Epithelial cell of prostate (primary cell): ENCODE measurements around the gene NCAPG2.
"Not testable (repeated sequence)": the region's sequence is repeated elsewhere in the genome, so short reads cannot be mapped to it uniquely, and the experiment has no call there.

Source experiments
- DNase-seq: peaks from one replicate; pipeline ENCODE4 v3.0.0-alpha.2; 2011; ENCODE audit warnings: low read depth, low spot score
- H3K27ac ChIP-seq: fragments of 450-650 bp; 2 replicates; pipeline ENCODE4 v1.5.1; 2017; ENCODE audit warnings: mild to moderate bottlenecking

Gene NCAPG2

DNA sequence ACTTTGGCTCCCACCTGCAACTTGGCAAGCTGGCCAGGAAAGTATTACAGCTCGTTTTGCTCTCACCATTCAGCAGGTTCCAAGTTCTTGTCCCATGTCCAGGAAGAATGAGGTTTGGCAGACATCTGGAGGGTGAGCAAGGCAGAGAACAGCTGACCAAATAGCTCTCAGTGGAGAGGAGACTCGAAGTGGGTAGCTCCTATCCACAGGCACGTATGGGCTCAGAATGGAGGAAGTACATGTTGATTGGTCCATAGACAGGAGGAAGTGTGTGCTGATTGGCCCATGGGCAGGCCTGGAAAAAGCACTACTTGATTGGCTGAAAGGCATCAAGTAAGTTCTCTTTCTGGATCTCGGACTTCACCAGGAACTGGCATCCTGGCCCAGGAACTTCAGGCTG lies 3.0 kb upstream of the NCAPG2 start:
- H3K27ac ChIP-seq = no peak overlapping the region
- no peak for DNase-seq

DNA sequence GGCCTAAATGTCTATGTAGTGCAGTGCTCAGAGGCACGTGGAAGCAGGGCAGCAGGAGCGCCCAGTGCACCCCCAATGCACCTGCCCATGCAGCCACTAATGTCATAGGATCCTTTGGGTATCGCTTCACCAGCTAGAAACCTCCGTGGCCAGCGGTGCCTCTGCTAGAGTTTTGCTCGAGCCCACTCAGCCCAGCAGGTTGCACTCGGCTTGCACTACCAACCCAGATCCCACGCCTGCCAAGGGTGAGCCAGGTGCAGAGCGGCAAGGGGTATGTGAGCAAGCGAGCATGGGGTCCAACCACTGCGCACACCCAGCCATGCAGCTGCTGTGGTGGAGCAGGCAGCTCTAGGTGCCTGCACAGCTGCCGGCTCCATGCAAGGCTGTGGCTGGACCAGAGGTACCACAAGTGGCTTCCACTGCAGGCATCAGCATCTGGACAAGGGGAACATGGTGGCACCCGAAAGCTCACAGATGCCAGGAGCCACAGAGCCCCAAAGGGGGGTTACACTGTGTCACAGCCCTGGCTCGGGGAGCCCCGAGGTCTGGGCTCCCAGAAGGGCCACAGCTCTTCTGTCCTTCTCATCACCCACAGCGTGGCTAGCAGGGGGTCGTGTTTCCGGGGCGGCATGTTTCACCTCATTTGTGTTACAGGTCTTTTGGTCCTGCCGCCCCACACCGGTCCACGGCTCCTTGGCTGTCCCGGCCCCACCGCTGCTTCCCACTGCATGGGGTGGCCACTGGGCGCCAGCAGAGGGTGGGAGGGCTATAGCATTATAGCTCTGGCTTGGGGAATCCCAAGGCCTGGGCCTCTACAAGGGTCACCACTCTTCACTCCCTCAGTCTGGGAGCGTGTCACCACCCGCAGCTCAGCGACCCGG lies 2.3 kb upstream of the NCAPG2 start:
- no peak overlapping the region for H3K27ac ChIP-seq
- DNase-seq = no peak

DNA sequence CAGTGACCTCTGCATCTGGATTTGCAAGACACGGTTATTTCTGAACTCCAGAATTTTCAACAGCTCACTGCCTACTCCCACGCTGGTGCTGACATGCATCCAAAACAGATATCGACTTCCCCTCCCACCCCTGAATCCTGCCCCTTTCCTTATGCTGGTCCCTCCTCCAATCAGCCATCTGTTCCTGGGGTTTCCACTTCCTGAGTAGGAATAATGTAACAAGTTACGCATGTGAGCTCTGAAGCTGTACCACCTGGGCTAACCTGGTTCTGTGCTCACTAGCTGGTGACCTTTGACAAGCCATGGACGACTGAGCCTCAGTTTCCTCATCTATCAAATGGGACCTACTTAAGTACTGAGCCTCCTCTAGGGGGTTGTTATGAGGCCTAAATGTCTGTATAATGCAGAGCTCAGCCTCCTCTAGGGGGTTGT lies 1.7 kb upstream of the NCAPG2 start:
- no peak overlapping the region for H3K27ac ChIP-seq
- no peak for DNase-seq

DNA sequence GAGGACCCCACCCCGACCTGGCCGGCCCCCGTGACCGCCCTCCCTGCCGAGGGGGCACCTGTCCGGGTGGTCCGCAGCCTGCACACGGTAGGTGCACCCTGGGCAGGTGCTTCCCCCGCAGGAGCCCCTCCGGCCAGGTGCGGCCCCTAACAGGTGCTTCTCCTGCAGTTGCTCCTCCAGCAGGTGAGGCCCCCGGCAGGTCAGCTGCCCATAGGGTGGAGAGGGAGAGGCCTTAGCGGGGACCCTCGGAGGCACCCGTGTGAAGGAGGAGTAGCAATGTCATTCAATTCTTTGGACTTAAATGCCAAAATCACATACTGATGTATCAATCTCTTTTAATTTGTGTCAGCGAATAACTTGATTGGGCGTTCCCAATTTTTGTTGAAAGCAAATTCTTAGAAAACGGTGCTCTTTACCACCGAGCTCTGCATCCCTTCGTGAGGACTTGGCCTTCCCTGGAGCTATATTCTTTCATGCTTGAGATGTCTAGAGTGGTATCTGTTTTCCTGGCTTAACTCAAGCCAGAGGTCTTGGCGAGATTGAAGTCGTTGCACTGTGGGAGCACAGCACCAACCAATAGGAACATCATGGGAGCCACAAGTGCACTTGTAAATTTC lies 738 bp upstream of the NCAPG2 start:
- peak overlapping the region; percentile 64 for H3K27ac ChIP-seq
- no peak for DNase-seq

DNA sequence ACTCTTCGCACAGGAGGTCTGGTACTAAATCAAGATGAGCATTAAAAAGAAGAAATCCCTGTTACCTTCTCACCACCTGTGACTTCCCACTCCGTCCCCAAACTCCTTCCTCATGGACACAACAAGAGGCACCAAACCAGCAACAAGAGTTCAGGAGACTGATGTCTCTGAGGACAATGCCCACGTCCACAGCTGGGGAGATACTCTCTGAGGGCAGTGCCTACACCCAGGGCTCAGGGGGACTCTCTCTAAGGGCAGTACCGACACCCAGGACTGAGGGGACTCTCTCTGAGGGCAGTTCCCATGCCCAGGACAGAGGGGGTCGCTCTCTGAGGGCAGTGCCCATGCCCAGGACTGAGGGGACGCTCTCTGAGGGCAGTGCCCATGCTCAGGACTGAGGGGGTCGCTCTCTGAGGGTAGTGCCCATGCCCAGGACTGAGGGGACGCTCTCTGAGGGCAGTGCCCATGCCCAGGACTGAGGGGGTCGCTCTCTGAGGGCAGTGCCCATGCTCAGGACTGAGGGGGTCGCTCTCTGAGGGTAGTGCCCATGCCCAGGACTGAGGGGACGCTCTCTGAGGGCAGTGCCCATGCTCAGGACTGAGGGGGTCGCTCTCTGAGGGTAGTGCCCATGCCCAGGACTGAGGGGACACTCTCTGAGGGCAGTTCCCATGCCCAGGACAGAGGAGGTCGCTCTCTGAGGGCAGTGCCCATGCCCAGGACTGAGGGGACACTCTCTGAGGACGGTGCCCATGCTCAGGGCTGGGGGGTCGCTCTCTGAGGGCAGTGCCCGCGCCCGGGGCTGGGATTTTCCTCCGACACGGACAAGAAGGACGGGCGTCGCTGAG lies 703 bp downstream of the NCAPG2 start:
- H3K27ac ChIP-seq, DNase-seq: not testable (repeated sequence)

DNA sequence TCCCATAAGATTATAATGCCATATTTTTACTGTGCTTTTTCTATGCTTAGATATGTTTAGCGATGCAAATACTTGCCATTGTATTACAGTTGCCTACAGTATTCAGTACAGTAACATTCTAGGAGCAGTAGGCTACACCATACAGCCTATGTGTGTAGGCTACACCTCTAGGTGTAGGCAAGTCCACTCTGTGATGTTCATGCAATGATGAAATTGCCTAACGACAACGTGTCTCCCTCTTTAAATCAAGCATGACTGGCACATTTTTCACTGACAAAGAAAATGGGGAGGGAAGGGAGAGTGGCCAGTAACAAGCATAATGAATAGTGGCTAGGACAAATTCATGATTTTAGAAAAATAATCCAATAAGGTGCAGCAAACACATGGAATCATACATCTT lies 1.7 kb downstream of the NCAPG2 start:
- DNase-seq = no peak
- no peak overlapping the region for H3K27ac ChIP-seq

DNA sequence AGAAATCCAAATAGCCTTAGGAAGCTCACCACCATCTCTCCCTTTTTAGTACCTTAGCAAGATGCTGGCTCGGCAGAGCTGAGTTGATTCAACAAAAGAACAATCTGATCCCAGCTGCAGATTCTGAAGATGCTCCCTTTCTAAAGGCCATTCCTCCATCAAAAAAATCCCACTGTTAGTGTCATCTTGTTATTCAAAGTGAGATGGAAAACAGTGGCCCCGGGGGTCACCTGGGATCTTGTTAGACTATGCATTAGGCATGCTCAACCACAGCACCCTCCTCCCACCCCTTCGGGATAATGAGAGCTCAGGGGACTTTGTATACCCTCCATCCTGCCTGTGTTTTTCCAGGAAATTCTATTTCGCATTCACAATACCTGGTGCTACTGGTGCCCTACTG lies 2.4 kb downstream of the NCAPG2 start:
- DNase-seq = no peak
- no peak overlapping the region for H3K27ac ChIP-seq

DNA sequence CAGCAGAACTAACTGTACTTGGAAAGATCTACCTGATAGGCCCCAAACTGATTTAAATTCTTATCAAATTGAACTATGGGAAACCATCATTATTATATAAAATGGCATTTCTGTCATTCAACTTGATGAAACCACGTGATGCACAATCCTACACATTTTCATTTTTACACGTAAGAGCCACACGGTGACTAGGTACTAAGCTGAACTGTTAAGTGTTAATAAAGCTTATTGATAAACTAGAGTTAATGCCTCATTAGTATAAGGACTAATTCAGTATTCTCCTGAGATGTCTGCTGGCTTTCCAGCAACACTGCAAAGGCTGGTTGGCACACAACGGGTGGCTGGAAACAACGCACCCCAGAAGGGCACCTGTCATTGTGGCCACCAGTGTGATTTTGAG lies 4.6 kb downstream of the NCAPG2 start:
- no peak overlapping the region for H3K27ac ChIP-seq
- no peak for DNase-seq

DNA sequence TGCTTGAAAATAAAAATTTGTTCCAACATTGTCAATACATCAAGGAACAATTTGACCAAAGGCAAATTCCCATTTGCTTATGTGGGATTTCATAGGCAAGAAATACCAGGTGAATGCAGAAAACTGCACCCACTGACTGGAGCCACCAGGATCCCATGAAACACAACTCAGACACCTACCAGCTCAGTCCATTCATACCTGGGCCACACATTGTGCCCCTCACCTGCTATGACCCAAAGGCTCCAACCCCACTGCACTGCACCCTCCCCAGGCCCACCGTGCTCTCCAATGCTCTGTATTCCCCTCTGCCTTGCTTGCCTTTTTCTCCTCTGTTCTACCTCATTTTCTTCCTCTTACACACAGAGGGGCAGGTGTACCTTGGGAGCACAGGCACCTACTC lies 5.3 kb downstream of the NCAPG2 start:
- no peak overlapping the region for H3K27ac ChIP-seq
- DNase-seq = no peak

DNA sequence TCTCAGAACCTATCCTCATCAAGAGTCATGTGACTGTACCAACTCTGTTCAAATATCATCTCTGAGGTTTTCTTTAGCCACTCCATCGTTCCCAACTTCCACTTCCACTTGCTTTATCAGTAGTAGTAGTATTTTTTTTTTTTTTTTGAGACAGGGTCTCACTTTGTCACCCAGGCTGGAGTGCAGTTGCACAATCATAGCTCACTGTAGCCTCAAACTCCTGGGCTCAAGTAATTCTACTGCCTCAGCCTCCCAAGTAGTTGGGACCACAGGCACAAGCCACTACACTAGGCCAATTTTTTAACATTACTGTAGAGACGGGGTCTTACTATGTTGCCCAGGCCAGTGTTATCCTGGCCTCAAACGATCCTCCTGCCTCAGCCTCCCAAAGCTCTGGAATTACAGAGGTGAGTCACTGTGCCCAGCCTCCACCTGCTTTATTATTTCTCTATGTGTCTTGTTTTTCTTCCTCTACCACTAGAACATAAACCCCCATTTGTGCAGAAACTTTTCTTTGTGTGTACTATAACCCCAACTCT lies 5.9 kb downstream of the NCAPG2 start:
- DNase-seq = no peak
- H3K27ac ChIP-seq = no peak overlapping the region

DNA sequence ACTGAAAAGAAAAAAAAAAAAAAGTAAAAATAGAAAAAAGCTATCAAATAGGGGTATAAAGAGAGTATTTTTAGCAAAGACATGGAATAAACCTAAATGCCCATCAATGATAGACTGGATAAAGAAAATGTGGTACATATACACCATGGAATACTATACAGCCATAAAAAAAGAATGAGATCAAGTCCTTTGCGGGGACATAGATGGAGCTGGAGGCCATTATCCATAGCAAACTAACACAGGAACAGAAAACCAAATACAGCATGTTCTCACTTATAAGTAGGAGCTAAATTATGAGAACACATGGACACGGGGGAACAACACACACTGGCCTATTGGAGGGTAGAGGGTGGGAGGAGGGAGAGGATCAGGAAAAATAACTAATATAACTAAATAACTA lies 7.0 kb downstream of the NCAPG2 start:
- not testable (repeated sequence) for H3K27ac ChIP-seq, DNase-seq

DNA sequence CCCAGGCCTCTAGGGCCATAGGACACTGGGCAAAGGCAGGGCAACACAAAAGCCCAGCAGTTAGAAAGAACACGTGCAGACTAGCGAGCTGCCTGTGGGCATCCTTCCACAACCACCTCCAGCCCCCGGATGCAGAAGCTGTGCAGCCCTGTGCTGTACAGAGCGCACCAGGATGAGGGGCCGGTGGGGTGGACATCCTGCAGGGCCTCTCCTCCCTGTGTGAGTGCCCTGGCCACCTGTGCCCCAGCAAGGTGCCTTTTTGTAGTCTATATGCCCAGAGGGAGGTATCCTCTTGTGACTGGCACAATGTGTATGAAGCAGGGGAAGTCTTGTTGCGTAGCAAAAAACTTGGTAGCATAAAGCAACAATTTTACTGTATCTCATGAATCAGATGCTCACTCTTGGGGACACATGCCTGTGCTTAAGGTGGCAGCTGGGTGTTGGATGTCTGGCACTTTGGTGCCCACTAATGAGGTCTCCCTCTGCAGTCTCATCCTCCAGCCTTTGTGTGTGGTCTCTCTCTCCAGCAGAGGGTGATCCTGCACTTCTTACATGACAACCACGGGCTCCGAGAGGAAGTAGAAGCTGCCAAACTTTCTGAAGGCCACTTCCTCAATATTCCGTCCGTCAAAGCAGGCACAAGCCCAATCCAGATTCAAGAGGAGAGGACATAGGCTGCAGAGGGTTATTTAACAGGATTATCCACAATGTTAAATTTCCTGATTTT lies 8.7 kb downstream of the NCAPG2 start:
- no peak overlapping the region for H3K27ac ChIP-seq
- peak; percentile 22 for DNase-seq

DNA sequence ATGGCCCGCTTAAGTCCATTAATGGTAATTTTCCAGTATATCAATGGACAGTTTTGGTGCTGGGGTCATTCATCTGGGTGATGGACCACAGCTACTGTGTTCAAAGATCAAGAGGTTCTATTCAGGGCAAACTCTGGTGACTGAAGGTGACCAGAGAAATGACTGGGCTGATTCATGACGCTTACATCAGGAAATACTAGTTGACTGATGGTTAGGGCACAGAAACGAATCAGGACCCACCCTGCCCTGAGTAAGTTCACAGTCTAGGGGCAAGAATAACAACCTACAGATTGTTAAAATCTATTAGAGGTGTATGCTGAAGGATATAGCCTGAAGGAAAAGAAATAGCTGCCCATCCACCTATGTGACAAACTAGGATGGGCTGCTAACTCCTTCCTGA lies 9.5 kb downstream of the NCAPG2 start:
- H3K27ac ChIP-seq = no peak overlapping the region
- DNase-seq = no peak

DNA sequence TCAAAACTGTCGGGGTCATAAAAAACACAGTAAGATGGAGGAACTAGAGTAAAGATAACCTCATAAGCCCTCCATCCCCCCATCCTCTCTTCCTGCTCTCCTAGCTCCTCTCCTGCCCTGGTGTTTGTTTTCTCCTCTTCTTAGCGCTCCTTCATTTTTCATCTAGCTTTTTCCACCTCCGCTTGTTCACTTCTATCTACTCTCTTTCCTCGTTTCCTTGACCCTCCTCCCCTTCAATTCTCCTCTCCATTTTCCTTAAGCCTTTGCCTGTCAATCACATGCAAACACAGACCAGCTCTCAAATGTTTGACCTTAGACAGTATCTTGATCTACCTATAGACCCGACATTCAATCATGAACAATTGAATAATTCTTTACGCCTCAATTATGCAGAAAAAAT lies 10.0 kb downstream of the NCAPG2 start:
- DNase-seq = no peak

DNA sequence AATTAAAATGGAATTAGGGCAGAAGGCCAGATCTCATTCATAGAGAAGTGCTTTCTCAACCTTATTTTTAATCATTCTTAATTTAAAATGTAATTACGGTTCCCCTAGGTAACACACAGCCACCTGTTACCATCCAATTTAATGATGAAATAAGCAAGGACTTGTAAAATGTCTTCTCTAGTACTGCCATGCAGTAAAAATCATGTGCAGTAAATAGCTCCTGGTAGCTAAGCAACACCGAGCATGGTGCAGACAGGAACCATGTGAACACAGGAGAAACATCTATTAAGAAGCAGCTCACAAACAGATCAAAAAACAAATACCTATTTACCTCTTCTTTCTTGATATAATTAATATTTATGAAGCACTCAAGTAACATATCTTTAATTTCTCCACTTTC lies 15.1 kb downstream of the NCAPG2 start:
- no peak overlapping the region for H3K27ac ChIP-seq
- no peak for DNase-seq

More for the DNA sequence above, 10.0 kb downstream of the NCAPG2 start:
- H3K27ac ChIP-seq = no peak overlapping the region

DNA sequence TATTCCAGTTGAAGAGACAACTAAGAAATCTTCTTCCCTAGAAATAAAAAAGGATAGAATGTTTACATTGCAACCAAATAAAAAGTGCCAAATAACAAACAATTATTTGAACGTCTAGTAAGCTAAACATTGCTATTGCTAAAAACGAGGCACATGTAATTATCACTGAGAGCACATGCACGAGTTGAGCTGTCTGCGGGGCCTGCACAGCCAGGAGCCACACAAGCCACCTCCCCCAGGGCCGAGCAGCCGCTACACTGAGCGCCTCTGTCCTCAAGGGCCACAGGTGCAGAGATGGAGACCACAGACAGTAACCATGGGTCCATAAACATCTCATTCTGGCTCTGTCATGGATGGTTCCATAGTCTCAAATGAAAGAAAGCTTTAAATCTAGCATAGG lies 17.2 kb downstream of the NCAPG2 start:
- no peak overlapping the region for H3K27ac ChIP-seq
- DNase-seq = no peak

DNA sequence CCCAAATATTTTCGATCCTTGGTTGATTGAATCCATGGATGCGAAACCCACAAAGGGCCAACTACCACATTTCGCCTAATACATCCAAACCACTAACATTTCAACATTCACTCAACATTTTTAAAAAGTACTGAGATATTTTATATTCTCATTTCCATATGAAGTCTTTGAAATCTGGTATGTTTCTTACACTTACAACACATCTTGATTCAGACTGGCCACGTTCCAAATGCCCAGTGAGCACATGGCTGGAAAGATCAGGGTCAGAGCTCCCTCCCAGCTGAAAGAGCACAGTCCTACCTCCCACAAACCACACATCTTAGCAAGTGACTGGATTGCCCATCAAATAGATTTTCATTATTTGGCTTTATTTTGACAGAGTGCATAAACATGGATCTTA lies 18.9 kb downstream of the NCAPG2 start:
- H3K27ac ChIP-seq = no peak overlapping the region
- no peak for DNase-seq

DNA sequence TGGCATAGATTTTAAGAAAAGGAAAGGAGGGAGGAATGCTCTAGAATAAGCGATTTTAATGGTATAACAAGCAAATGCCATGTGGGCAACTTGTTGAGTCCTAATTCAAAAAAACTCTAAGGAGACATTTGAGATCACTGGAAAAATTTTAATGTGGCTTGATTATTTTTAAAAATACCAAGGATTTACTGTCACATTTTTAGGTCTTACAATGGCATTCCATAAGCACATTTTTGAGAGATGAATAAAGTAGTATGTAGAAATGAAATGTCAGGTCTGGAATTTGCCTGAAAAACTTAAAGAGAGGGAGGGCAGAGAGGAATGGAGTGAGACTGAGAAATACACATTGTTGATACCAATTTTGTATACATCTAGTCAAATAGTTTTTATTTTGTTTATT lies 20.3 kb downstream of the NCAPG2 start:
- no peak overlapping the region for H3K27ac ChIP-seq
- no peak for DNase-seq

DNA sequence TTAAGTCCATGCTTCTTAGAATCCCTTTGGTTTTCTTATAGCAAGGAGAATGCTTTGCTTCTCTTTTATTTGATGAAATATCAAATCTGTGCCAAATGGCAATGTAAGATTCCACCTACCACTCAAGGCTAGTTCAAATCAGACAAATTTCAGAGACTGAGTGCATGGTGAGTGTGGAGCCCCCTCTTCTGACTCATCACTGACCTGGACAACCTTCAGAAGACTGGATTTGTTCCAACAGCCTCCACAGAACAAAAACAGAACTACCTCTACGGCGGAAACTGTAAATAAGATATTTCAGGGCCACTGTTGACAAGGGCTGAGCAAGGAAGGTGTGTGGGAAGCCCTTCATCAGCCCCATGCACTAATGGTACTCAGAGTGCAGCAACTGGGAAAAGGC lies 21.1 kb downstream of the NCAPG2 start:
- no peak overlapping the region for H3K27ac ChIP-seq
- DNase-seq = no peak

DNA sequence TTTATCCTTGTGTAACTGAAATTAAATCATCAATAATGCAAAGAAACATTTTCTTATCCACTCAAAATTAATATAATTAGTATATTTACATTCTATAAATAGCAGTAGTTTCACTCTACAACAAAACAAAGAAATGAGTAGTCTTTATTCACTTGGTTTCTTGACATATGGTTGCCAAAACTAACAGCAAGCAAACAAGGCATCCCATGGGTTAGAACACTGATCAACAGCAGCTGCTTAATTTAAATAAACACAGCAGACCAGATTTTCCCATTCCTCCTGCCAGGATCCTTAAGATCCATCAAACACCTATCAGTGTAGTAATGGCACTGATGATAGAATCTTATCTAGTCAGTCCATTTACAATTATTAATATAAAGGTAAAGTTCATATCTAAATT lies 22.1 kb downstream of the NCAPG2 start:
- H3K27ac ChIP-seq = no peak overlapping the region
- no peak for DNase-seq
